Femur (tissue), 1 donor: ENCODE measurements around the gene GRIK3.

Experiments
- DNase-seq: peaks from one replicate; pipeline ENCODE4 v3.0.0-alpha.2; 2017

GRIK3 gene

GRCh38 chr1:36754366-36754765, 279.9 kb downstream of the GRIK3 start:
- DNase-seq, result no peak

DNA sequence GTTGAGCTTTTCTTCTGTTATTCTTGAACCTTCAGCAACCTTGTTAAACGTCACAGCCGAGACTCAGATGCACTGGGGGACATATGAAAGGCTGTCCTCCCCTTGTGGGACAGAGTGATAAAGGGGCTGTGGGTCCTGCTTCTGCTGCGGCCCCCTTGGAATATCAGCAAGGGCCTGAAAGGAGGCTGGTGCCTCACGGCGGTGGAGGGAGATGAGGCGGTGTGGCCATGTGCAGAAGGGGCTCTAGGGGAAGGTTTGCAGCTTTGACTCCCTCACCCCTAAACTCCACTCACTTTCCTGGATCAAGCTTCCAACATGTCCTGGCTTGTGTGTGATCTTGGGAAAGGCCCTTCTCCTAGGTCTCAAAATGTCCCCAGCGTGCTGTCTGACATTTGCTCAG, 280.9 kb downstream of the GRIK3 start:
- DNase-seq, result no peak

- DNase-seq, result no peak
These were observed 281.4 kb downstream of the GRIK3 start for GRCh38 chr1:36752891-36753361.

DNA sequence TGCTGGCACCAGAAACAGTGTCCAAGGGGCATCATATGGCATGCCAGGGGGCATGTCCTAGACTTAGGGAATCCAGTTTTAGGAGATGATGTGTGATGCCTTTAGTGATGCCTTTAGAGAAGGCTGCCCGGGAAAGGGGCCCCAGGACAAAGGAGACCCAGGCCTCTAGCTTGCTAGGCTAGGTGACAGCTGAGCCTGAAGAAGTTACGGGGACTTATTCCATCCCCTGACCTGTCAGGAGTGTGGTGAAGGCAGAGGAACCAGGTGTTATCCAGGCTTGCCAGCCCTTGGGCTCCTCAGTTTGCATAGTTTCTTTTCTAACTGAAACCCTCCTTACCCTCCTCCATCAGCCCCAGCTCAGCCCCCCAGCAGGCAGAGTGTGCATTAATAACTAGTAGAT, 281.9 kb downstream of the GRIK3 start:
- no peak for DNase-seq

DNA sequence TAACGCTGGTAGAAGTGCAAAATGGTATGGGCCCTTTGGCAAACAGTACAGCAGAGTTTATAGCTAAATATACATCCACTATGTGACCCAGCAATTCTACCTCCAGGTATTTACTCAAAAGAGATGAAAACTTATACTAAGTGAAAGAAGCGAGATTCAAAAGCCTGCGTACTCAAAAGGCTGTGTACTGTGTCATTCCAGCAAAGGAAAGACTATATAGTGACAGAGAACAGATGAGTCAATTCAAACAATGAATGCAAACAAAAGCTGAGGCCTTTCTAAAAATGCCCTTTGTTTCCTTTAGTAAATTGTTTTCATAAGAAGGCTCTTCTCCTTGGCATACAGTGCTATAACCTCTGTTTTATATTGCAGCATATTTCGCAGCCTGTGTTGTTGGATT, 282.8 kb downstream of the GRIK3 start:
- no peak for DNase-seq

- DNase-seq, result no peak
These were observed 285.8 kb downstream of the GRIK3 start for GRCh38 chr1:36748466-36748865.
